B cell (primary cell): ENCODE results near the gene SLF2. TPM values are rescaled to one million over a fixed set of nuclear protein-coding genes. Genes with fewer than 3 reads are reported as not detected.

Experiments
- ATAC-seq: fragments of 200-7000 bp; cut with Tn5 transposase; one replicate; pipeline ENCODE4 v1.10.0; 2021; ENCODE audit warnings: low read depth, mild to moderate bottlenecking, moderate number of reproducible peaks, moderate library complexity
- CTCF ChIA-PET: fragments of 350-600 bp; sonication (Branson Sonifier 250); formaldehyde crosslinking; loops from one replicate; lab custom pipeline; 2021; ENCODE audit warnings: antibody characterized with exemption, inconsistent platforms; lab: Charles Lee
- POLR2A ChIA-PET: fragments of 350-600 bp; sonication (Branson Sonifier 250); formaldehyde crosslinking; loops from one replicate; lab custom pipeline; 2021; ENCODE audit warnings: antibody characterized with exemption; lab: Charles Lee
- DNase-seq: peaks from one replicate; pipeline ENCODE4 v3.0.0; 2013
- H2AFZ ChIP-seq: 2 replicates; pipeline ENCODE4 v1.6.1; 2012; ENCODE audit warnings: mild to moderate bottlenecking, low read depth, low read length; ENCODE audit not compliant: insufficient read depth, poor library complexity, severe bottlenecking
- H3K27ac ChIP-seq, 2 donors: 1 replicate in 1 of 2; 2 replicates in 1 of 2; pipeline ENCODE4 v1.5.1; 2012 to 2013; ENCODE audit warnings: low read length in 2 of 2, mild to moderate bottlenecking in 2 of 2, moderate library complexity in 1 of 2
- H3K27me3 ChIP-seq, 4 experiments: fragments of 200-600 bp in 1 of 4; sonication (generic) in 1 of 4; replicated peaks in 1 of 4; 1 replicate in 2 of 4; 2 replicates in 2 of 4; pipeline versions ENCODE4 v1.6.1 to v1.7.0; 2013 to 2016; ENCODE audit warnings: low read length in 3 of 4, mild to moderate bottlenecking in 2 of 4, mixed read lengths in 1 of 4, moderate library complexity in 1 of 4; ENCODE audit not compliant: insufficient read depth in 4 of 4, control insufficient read depth in 3 of 4; ENCODE audit errors: control extremely low read depth in 1 of 4
- H3K36me3 ChIP-seq, 2 experiments: replicated peaks in 1 of 2; 1 replicate in 1 of 2; 2 replicates in 1 of 2; pipeline versions ENCODE4 v1.6.1 to v1.7.1; 2013; ENCODE audit warnings: low read length in 1 of 2; ENCODE audit not compliant: insufficient read depth in 2 of 2, control insufficient read depth in 1 of 2; ENCODE audit errors: control extremely low read depth in 1 of 2, extremely low read depth in 1 of 2
- H3K4me1 ChIP-seq, 2 donors: fragments of 200-600 bp in 1 of 2; sonication (generic) in 1 of 2; 1 replicate in 1 of 2; 2 replicates in 1 of 2; pipeline versions ENCODE4 v1.5.1 to v1.6.1; 2013 to 2017; ENCODE audit warnings: low read length in 2 of 2; ENCODE audit not compliant: control insufficient read depth in 2 of 2, insufficient read depth in 2 of 2
- H3K4me2 ChIP-seq: replicated peaks from 2 replicates; pipeline ENCODE3; 2012; ENCODE audit warnings: mild to moderate bottlenecking, low read depth, low read length; ENCODE audit not compliant: poor library complexity, severe bottlenecking
- H3K4me3 ChIP-seq, 5 experiments: fragments of 200-600 bp in 1 of 5; sonication (generic) in 1 of 5; 1 replicate in 3 of 5; 2 replicates in 2 of 5; pipeline versions ENCODE4 v1.5.1 to v1.7.0; 2011 to 2016; ENCODE audit warnings: low read length in 4 of 5, mild to moderate bottlenecking in 4 of 5, low read depth in 2 of 5, control low read depth in 1 of 5, moderate library complexity in 1 of 5; ENCODE audit not compliant: insufficient read depth in 1 of 5; ENCODE audit errors: control extremely low read depth in 1 of 5, extremely low read depth in 1 of 5
- H3K79me2 ChIP-seq: fragments of 200-600 bp; sonication (generic); one replicate; pipeline ENCODE4 v1.6.0; 2016; ENCODE audit warnings: low read length; ENCODE audit not compliant: control insufficient read depth, insufficient read depth
- H3K9ac ChIP-seq: fragments of 200-600 bp; sonication (generic); 2 replicates; pipeline ENCODE4 v1.6.1; 2017; ENCODE audit warnings: mild to moderate bottlenecking, low read length, moderate library complexity
- H3K9me3 ChIP-seq, 3 donors: one replicate each; pipeline versions ENCODE4 v1.6.1 to v1.7.1; 2013; ENCODE audit warnings: low read length in 2 of 3; ENCODE audit not compliant: control insufficient read depth in 2 of 3, insufficient read depth in 1 of 3; ENCODE audit errors: control extremely low read depth in 1 of 3
- H4K20me1 ChIP-seq: 2 replicates; pipeline ENCODE4 v1.6.0; 2012; ENCODE audit warnings: mild to moderate bottlenecking, low read length; ENCODE audit not compliant: insufficient read depth, control insufficient read depth, poor library complexity, severe bottlenecking
- H3K27ac Mint-ChIP-seq: one replicate; pipeline ENCODE4 v1.8.0; 2021; ENCODE audit warnings: mixed read lengths
- H3K27me3 Mint-ChIP-seq: one replicate; pipeline ENCODE4 v1.8.0; 2021; ENCODE audit warnings: mixed read lengths
- H3K4me1 Mint-ChIP-seq: one replicate; pipeline ENCODE4 v1.8.0; 2021; ENCODE audit warnings: mixed read lengths
- H3K4me3 Mint-ChIP-seq: one replicate; pipeline ENCODE4 v1.8.0; 2021; ENCODE audit warnings: mixed read lengths
- H3K9me3 Mint-ChIP-seq: one replicate; pipeline ENCODE4 v1.8.0; 2022; ENCODE audit warnings: mixed read lengths; ENCODE audit not compliant: insufficient read depth
- CTCF ChIP-seq: fragments of 200-600 bp; IDR thresholded peaks from one replicate; pipeline ENCODE4 v1.8.0; 2022; ENCODE audit warnings: antibody characterized with exemption, mild to moderate bottlenecking
- EZH2 ChIP-seq: IDR thresholded peaks from 2 replicates; pipeline ENCODE4 v1.6.1; 2012; ENCODE audit warnings: borderline replicate concordance, low read depth, mild to moderate bottlenecking, moderate library complexity, low read length; ENCODE audit not compliant: insufficient read depth, poor library complexity, severe bottlenecking
- WGBS: methylation state at CpG from one replicate; pipeline ENCODE4 v1.1.5; 2013; ENCODE audit warnings: missing lambda C conversion rate; ENCODE audit not compliant: insufficient coverage; 5-methylcytosine and 5-hydroxymethylcytosine counted together
- intact Hi-C: fragments of 100-400 bp; cut with micrococcal nuclease; formaldehyde crosslinking; loops from one replicate; pipeline ENCODE4 v1.10.0; 2022
- polyA plus RNA-seq: library from polyadenylated mRNA; depleted of rRNA; stranded (reverse); fragments of >200 nt; gene quantifications from 2 replicates; pipeline ENCODE4 v1.2.3, GENCODE V29; 2012
- total RNA-seq, 2 donors: library from RNA; stranded (reverse); fragments of 120-200 nt in 1 of 2; gene quantifications; 1 replicate in 1 of 2; 2 replicates in 1 of 2; pipeline versions ENCODE4 v1.2.3 to v1.2.4, GENCODE V29; 2013 to 2022

SLF2 gene
- total and polyA plus RNA-seq, 2 donors (not counting 1 experiment from before 2014, with no cell fraction given), result 11.8 to 65.6 TPM

DNA sequence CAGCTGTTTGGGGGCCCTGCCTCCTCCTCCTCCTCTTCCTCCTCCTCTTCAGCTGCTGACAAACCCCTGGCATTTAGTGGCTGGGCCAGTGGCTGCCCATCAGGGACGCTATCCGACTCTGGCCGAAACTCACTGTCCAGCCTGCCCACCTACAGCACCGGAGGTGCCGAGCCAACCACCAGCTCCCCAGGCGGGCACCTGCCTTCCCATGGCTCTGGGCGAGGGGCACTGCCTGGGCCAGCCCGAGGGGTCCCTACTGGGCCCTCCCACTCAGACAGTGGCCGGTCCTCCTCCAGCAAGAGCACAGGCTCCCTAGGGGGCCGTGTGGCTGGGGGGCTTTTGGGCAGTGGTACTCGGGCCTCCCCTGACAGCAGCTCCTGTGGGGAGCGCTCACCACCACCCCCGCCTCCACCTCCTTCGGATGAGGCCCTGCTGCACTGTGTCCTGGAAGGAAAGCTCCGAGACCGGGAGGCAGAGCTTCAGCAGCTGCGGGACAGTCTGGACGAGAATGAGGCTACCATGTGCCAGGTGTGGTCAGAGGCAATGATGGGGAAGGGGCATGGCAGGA, 91.0 kb downstream of the SLF2 start:
- intact Hi-C loops, result no loop called here
- Histone ChIP-seq H2AFZ (no peak overlapping the region), H3K9me3 (no peaks in the 10 kb centered on the region), H3K4me1 (peaks cover 9 to 16% of the 10 kb centered on the region in 2 donors), H3K27ac (no peak overlapping the region), H4K20me1 (peaks cover 25% of the 10 kb centered on the region), H3K4me2 (no peak overlapping the region), H3K79me2 (no peaks in the 10 kb centered on the region), H3K4me3 (no peak overlapping the region), H3K36me3 (peaks cover 0 to 12% of the 10 kb centered on the region in 2 experiments), H3K27me3 (peaks cover 0 to 2% (median 0%) of the 10 kb centered on the region in 4 experiments), H3K9ac (no peak overlapping the region)
- Mint-ChIP-seq H3K4me1 (peaks cover 11% of the 10 kb centered on the region), H3K27me3 (no peaks in the 10 kb centered on the region), H3K27ac (no peak overlapping the region), H3K9me3 (no peaks in the 10 kb centered on the region), H3K4me3 (no peak overlapping the region)
- WGBS, result 99% methylated on average over 16 of the region's 18 CpGs
- no peak for ATAC-seq
- CTCF ChIA-PET, result interaction anchor here (1.1 to 2.8 kb wide), 2 partner anchors 8 to 16 kb away, joined by 4 to 8 read pairs; no protein-coding TSS in a partner anchor
- TF ChIP-seq CTCF (no peak), EZH2 (no peak)
- DNase-seq, result no peak
- POLR2A ChIA-PET, result interaction anchor here (0.6 kb wide), 1 partner anchor 41 kb away, joined by 3 read pairs; no protein-coding TSS in a partner anchor

- peaks cover 19% of the 10 kb centered on the region for H4K20me1 ChIP-seq
- POLR2A ChIA-PET, result no interaction called here
- no peak for ATAC-seq
Measured at GRCh38 chr10:101005361-101005760, 92.6 kb downstream of the SLF2 start.

More at GRCh38 chr10:101005361-101005760, 92.6 kb downstream of the SLF2 start:
- H3K4me1 Mint-ChIP-seq, result peaks cover 6% of the 10 kb centered on the region
- Histone ChIP-seq H3K27me3 (no peaks in the 10 kb centered on the region), H2AFZ (no peak overlapping the region), H3K4me3 (no peak overlapping the region), H3K79me2 (no peaks in the 10 kb centered on the region), H3K4me1 (peaks cover 2 to 6% of the 10 kb centered on the region in 2 donors), H3K4me2 (no peak overlapping the region), H3K27ac (no peak overlapping the region), H3K36me3 (peaks cover 0 to 12% of the 10 kb centered on the region in 2 experiments), H3K9ac (no peak overlapping the region), H3K9me3 (no peaks in the 10 kb centered on the region)
- no peak for DNase-seq
- H3K27me3 Mint-ChIP-seq, result no peaks in the 10 kb centered on the region
- H3K9me3 Mint-ChIP-seq, result no peaks in the 10 kb centered on the region
- no peak overlapping the region for H3K27ac Mint-ChIP-seq
- no peak for TF ChIP-seq CTCF
- no peak for TF ChIP-seq EZH2
- WGBS, result 98% methylated on average over 19 of the region's 23 CpGs
- H3K4me3 Mint-ChIP-seq, result no peak overlapping the region
- CTCF ChIA-PET, result interaction anchor here (0.6 to 1.5 kb wide), 3 partner anchors 9 to 62 kb away, joined by 3 to 4 read pairs (median 4); no protein-coding TSS in a partner anchor
- intact Hi-C loops, result no loop called here
